Muscle layer of colon (tissue), 2 donors: ENCODE results near the gene REEP3.

Experiments used
- H3K27ac ChIP-seq: one replicate; pipeline ENCODE4 v1.7.0; 2013; ENCODE audit warnings: low read depth, mild to moderate bottlenecking, low read length, moderate library complexity
- H3K27me3 ChIP-seq, 2 donors: one replicate each; pipeline ENCODE4 v1.7.0; 2013; ENCODE audit warnings: low read length in 2 of 2, mild to moderate bottlenecking in 2 of 2; ENCODE audit not compliant: insufficient read depth in 2 of 2, control insufficient read depth in 1 of 2
- H3K36me3 ChIP-seq: one replicate; pipeline ENCODE4 v1.7.0; 2013; ENCODE audit warnings: mild to moderate bottlenecking, low read length; ENCODE audit not compliant: insufficient read depth
- H3K4me1 ChIP-seq: one replicate; pipeline ENCODE4 v1.7.0; 2013; ENCODE audit warnings: mild to moderate bottlenecking, low read length; ENCODE audit not compliant: insufficient read depth
- H3K4me3 ChIP-seq, 2 donors: one replicate each; pipeline ENCODE4 v1.7.0; 2013; ENCODE audit warnings: low read length in 2 of 2, low read depth in 1 of 2, mild to moderate bottlenecking in 1 of 2, moderate library complexity in 1 of 2
- H3K9ac ChIP-seq: one replicate; pipeline ENCODE4 v1.7.0; 2013; ENCODE audit warnings: low read length
- H3K9me3 ChIP-seq: one replicate; pipeline ENCODE4 v1.7.0; 2013; ENCODE audit warnings: mild to moderate bottlenecking, low read length
- donor health status: abdominal sarcoma.
- donor health status: Adenocarcinoma of cecum.

Gene REEP3

GRCh38 chr10:63515002-63515763 is 6.0 kb upstream of the REEP3 start:
- H3K36me3 ChIP-seq = no peaks in the 10 kb centered on the region
- peak overlapping the region in 1 of 2 donors; percentile 22 for H3K4me3 ChIP-seq
- H3K9me3 ChIP-seq = no peaks in the 10 kb centered on the region
- peak overlapping the region; percentile 24 for H3K27ac ChIP-seq
- H3K4me1 ChIP-seq = peaks cover 16% of the 10 kb centered on the region
- no peaks in the 10 kb centered on the region for H3K27me3 ChIP-seq
- peak overlapping the region; percentile 30 for H3K9ac ChIP-seq

DNA sequence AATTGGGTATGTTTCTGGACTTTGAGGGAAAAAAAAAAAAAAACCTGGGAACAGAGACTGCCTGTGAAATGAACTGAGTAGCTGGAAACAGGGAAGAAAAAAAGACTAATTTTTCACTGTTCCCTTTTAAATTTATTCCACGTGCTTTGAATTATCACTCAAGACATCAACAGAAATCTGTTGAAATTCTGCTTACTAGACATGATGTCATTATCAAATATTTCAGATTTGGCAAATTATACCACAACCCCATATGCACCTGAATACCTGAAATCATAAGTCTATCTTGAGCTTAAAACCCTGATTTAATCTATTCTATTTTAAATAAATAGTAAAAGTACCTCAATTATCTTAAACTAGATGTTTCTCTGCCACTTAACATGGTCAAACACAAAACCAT is 5.0 kb upstream of the REEP3 start:
- Histone ChIP-seq H3K4me3 (no peak overlapping the region), H3K27ac (no peak overlapping the region)

GRCh38 chr10:63518690-63519288 is 2.4 kb upstream of the REEP3 start:
- no peak overlapping the region for H3K27ac ChIP-seq
- H3K4me1 ChIP-seq = peaks cover 32% of the 10 kb centered on the region

More for the DNA sequence above, 5.0 kb upstream of the REEP3 start:
- H3K27me3 ChIP-seq = no peaks in the 10 kb centered on the region
- H3K9me3 ChIP-seq = no peaks in the 10 kb centered on the region
- peaks cover 16% of the 10 kb centered on the region for H3K4me1 ChIP-seq
- H3K36me3 ChIP-seq = no peaks in the 10 kb centered on the region
- no peak overlapping the region for H3K9ac ChIP-seq

DNA sequence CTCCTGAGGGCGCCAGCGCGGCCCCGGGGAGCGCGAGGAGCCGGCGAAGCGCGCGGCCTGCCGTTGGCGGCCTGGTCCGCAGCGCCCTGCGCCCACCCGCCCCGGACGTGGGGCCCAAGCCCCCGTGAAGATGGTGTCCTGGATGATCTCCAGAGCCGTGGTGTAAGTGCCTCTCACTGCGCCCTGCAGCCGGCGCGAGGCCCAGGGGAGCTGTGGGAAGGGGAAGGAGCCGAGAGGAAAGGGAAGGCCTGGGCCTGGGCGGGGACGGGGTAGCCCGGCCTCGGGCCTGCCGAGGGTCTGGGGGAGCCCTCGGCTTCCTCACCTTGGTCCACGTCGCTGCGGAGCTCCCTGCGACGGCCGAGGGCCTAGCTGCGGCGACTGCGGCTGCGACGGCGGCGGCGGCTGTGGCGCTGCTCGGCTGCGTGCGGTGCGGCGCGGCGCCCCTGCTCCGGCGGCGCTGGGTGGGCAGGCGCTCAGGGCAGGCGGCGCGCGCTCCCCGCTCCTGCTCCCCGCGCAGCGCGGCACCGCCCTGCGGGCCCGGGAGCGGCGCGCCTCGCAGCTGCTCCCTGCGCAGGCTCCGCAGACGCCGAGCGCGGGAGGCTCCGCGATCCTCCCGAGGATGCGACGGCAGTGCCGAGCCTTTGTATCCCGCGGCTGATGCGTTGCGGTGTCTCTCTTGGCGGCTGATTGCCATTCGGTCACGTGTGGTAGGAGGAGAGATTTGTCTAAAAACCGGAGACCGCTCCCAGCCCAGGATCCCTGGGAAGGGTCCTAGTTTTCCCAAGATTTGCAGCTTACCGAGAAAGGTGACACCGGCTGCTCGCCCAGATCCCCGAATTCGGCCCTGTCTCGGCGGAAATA is 445 bp downstream of the REEP3 start:
- Histone ChIP-seq H3K4me3 (peak overlapping the region; percentile 67 to 91), H3K9me3 (no peaks in the 10 kb centered on the region), H3K27me3 (no peaks in the 10 kb centered on the region), H3K4me1 (peaks cover 43% of the 10 kb centered on the region), H3K9ac (peak overlapping the region; percentile 96), H3K36me3 (no peaks in the 10 kb centered on the region), H3K27ac (peak overlapping the region; percentile 74)

More at GRCh38 chr10:63518690-63519288, 2.4 kb upstream of the REEP3 start:
- Histone ChIP-seq H3K27me3 (no peaks in the 10 kb centered on the region), H3K9ac (no peak overlapping the region), H3K36me3 (no peaks in the 10 kb centered on the region), H3K4me3 (no peak overlapping the region), H3K9me3 (no peaks in the 10 kb centered on the region)

DNA sequence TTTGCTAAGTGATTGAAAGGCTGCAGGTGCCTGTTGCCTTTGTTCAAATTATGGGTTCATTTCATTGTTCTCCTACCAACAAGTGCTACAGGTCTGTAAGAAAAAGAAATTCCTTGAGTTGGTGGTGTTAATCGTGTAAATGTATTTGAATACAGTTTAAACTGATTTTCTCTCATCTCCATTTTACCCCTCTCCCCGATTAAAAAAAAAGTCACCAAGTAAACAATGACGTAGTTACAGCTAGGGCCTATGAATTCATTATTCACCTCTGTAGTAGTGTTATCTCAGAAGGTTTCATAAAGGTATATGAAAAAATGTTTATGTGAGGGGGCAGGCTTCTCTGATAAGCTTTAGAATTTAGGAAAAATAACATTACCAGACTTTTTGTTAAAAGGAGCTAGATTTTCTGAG is 1.1 kb downstream of the REEP3 start:
- Histone ChIP-seq H3K4me3 (peak overlapping the region; percentile 67 to 91), H3K27ac (peak overlapping the region; percentile 74), H3K27me3 (no peaks in the 10 kb centered on the region), H3K9me3 (no peaks in the 10 kb centered on the region), H3K36me3 (no peaks in the 10 kb centered on the region), H3K9ac (peak overlapping the region; percentile 96), H3K4me1 (peaks cover 37% of the 10 kb centered on the region)

DNA sequence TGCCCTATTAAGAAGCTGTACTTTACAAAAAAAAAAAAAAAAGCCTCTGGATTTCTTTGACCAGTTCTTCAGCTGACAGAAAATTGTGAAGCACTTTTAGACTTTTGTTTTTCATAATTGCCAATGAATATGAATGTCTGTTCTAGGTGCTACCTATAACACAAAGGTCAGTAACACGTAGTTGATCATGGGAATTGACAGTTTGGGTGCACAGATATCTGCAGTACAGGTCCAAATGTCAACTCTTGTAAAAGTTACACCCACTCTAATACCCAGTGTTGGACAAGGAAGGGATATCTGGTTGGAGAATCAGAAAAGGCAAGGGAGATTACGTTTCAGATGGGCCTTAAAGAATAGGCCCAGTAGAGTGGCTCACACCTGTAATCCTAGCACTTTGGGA is 1.8 kb downstream of the REEP3 start:
- peaks cover 36% of the 10 kb centered on the region for H3K4me1 ChIP-seq
- H3K4me3 ChIP-seq = peak overlapping the region in 1 of 2 donors; percentile 91
- no peaks in the 10 kb centered on the region for H3K9me3 ChIP-seq
- H3K9ac ChIP-seq = peak overlapping the region; percentile 96
- H3K27me3 ChIP-seq = no peaks in the 10 kb centered on the region
- H3K36me3 ChIP-seq = no peaks in the 10 kb centered on the region
- H3K27ac ChIP-seq = peak overlapping the region; percentile 74

DNA sequence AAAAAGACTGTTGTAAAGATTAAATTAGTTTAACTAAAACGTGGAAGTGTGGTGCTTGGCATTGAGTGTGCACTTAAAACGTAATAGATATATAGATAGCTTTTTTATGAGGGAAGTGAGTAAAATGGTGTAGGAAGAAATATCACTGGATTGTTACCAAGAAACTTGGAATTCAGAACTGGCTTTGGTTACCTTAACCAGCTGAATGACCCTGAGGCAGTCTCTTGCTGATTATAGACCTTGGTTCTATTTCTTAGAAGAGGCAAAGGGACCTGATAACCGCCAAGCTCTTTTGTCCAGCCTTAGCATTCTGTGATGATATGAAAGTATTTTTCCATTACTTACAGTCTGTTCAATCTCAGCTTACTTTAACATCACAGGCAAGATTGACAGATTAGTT is 3.8 kb downstream of the REEP3 start:
- Histone ChIP-seq H3K4me3 (no peak overlapping the region), H3K4me1 (peaks cover 41% of the 10 kb centered on the region), H3K27ac (no peak overlapping the region), H3K9ac (no peak overlapping the region), H3K27me3 (no peaks in the 10 kb centered on the region), H3K9me3 (no peaks in the 10 kb centered on the region), H3K36me3 (peaks cover 3% of the 10 kb centered on the region)

GRCh38 chr10:63527401-63527800 is 6.2 kb downstream of the REEP3 start:
- peaks cover 3% of the 10 kb centered on the region for H3K36me3 ChIP-seq
- H3K27me3 ChIP-seq = no peaks in the 10 kb centered on the region
- H3K4me1 ChIP-seq = peaks cover 40% of the 10 kb centered on the region
- H3K9ac ChIP-seq = no peak overlapping the region
- no peak overlapping the region for H3K27ac ChIP-seq
- H3K9me3 ChIP-seq = no peaks in the 10 kb centered on the region
- no peak overlapping the region for H3K4me3 ChIP-seq

DNA sequence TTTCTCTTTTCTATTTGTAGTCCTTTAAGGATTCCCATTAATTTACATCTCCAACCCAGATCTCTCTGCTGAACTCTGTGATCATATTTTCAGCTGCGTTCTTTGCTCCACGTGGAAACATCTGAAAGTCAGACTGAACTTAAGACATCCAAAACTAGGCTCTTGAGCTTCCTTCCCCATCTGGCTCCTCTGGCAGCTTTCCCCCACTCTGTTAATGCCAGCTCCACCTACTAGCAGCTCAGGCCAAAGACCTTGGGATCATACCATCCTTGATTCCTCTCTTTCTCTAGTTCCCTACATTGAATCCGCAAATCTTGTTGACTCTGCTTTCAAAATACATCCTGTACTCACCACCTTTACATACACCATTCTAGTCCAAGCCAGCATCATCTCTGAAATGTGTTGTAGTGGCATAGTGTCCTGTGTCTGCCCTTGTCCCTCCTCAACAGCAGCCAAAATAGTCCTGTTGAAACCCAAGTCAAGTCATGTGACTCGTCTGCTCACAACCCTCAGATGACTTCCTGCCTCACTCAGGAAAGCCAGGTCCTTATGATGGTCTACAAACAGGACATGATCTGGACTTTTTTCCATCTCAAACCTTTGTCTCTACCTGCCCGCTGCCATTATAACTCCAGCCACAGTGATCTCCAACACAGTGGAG is 7.0 kb downstream of the REEP3 start:
- H3K27ac ChIP-seq = no peak overlapping the region
- H3K4me3 ChIP-seq = no peak overlapping the region
- no peaks in the 10 kb centered on the region for H3K9me3 ChIP-seq
- no peak overlapping the region for H3K9ac ChIP-seq
- H3K27me3 ChIP-seq = no peaks in the 10 kb centered on the region
- H3K4me1 ChIP-seq = peaks cover 31% of the 10 kb centered on the region
- H3K36me3 ChIP-seq = peaks cover 3% of the 10 kb centered on the region

- Histone ChIP-seq H3K4me3 (no peak overlapping the region), H3K9ac (no peak overlapping the region), H3K9me3 (no peaks in the 10 kb centered on the region), H3K27me3 (no peaks in the 10 kb centered on the region), H3K27ac (no peak overlapping the region), H3K36me3 (peaks cover 3% of the 10 kb centered on the region), H3K4me1 (peaks cover 10% of the 10 kb centered on the region)
These were observed 9.2 kb downstream of the REEP3 start for GRCh38 chr10:63530409-63530808.

DNA sequence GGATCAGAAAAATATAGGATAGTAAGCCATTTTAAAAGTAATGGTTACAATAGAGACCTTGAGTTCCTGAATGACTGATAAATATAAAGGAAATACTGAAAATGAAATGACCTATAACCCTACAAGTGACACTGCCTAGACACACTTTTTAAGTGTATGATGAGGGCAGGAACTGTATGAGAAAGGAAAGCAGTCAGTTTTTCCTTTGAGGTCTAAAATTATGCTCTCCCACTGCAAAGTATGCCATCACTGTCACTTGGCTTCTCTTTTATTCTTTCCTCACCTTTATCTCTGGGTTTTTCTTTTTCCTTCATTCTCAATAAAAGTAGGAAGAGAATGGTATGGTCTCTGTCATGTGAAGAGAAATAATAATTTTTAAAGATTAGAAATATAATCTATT is 13.5 kb downstream of the REEP3 start:
- no peaks in the 10 kb centered on the region for H3K9me3 ChIP-seq
- H3K36me3 ChIP-seq = no peaks in the 10 kb centered on the region
- H3K27me3 ChIP-seq = no peaks in the 10 kb centered on the region
- no peak overlapping the region for H3K9ac ChIP-seq
- H3K4me3 ChIP-seq = no peak overlapping the region
- no peak overlapping the region for H3K27ac ChIP-seq
- H3K4me1 ChIP-seq = no peaks in the 10 kb centered on the region
